Fibroblast of skin of left biceps (primary cell): ENCODE measurements around the gene CLCF1.

Experiments used
- DNase-seq, 2 experiments: peaks; one replicate each; pipeline ENCODE4 v3.0.0-alpha.2; 2013; ENCODE audit warnings: low read depth in 2 of 2

CLCF1 gene

GRCh38 chr11:67356387-67356863 is 17.0 kb downstream of the CLCF1 start:
- DNase-seq = no peak

DNA sequence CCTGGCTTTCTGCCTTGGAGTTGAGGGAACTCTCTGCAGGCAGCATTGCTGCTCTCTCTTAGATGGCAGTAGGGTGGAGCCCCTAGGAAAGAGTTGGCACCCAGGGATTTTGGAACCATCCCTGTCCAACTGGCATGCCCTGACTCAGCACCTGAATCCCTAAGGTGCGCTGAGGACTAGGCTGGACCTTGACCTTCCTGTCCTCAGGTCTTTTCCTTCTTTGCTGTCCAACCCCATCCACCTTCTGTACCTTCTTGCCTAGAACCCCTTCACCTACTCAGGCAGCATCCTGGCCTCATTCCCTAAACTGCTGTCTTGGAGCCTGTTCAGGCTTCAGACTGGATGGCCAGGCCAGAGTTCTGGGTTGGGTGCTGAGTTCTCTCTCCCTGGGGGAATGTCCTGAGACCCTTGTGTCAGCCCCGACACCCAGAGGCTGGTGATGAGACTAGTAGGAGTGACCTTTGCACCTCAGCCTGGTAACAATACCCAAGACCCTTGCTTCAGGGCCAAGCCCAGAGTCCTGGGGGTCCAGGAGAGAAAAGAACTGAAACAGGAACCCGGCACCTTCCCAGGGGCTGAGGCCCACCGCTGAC is 17.5 kb downstream of the CLCF1 start:
- no peak for DNase-seq

- DNase-seq = no peak
Measured at GRCh38 chr11:67355023-67355793, 18.2 kb downstream of the CLCF1 start.

GRCh38 chr11:67354075-67355022 is 19.0 kb downstream of the CLCF1 start:
- DNase-seq = no peak

DNA sequence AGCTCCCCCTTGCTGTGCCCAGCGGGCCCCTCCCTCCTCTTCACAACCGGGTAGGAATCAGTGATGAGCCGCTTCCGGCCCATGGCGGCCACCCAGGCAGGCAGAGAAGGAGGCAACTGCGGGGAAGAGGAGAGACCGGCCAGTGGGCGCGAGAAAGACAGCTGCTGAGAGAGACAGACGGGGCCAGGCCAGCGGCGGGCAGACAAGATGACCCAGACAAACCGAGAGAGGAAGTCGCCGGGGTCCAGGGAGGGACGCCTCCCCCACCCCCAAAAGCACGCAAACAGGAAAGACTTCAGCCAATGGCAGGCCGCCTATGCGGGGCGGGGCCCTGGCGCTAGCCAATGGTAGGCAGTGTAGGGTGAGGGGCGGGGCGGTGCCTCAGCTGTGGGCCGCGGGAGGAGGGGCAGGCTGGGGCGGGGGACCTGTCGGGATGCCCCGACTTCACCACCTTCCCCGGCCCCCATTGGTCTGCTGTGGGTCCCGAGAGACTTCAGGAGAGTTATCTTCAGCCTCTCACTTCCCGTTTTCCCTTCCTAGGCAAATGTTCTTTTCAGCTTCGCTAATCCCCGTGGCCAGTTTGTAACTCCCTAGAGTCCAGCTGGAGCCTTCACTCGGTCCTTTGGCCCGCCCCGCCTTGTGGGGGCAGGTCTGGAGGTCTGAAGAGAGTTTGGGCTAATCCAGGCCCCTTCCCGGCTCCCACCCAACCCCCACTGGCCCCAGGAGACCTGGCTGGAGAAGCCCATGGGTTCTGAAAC is 19.9 kb downstream of the CLCF1 start, which contains the start of gene POLD4:
POLD4 (minus strand) TSS at position 230 of the 758 bp plus-strand sequence; CDS start at position 83, 147 bp downstream.
- DNase-seq = peak; percentile 81 to 82

GRCh38 chr11:67352546-67353316 is 20.7 kb downstream of the CLCF1 start:
- no peak for DNase-seq

DNA sequence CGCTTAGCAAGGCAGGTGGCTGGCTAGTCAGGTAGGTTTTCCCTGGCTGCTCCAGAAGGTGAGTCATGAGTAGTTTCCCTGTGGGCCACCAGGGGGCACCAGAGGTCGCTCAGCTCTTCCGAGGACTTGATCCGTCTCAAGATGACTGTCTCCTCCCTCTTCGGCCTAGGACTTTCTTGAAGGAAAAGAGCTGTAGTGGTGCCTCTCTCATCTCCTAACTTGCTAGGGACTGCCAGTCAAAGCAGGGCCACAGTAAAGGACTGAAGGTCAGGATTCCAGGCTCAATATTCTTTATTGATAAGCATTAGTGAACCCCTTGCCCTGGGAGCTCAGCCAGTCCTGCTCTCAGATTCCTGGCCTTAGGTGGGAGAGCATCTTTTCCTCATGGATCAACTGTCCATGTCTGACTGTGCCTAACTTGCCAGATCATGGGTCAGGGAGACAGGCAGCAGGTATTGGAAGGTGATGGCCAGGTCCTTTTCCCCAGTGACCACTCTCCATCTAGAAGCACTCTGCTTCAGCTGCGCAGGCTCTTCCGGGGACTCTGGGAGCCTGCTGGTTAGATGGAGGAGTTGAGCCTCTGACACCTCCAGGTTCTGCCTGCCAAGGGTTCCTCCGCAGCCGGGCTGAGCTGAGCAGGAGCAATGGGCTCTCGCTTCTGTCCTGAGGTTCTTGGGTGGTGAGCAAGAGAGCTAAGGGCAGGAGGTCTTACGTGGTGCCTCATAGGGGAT is 22.0 kb downstream of the CLCF1 start:
- no peak for DNase-seq

- no peak for DNase-seq
Measured at GRCh38 chr11:67349928-67350465, 23.4 kb downstream of the CLCF1 start.

DNA sequence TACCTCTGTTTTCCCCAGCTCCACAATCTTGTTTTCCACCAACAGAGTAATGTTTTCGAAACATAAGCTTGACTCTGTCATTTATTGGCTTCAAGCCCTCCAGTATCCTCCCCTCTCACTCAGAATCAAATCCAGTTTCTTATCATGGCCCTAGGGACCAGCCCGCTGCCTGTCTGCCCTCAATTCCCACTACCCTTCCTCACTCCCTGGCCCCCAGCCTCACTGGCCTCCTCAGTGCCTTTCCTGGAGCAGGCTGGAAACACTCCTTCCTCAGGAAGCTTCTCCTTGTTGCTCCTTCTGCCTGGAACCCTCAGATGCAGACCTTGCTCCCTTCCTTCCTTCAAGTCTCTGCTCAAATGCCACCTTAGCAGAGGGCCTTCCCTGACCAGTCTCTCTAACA is 23.9 kb downstream of the CLCF1 start:
- DNase-seq = no peak

- no peak for DNase-seq
Measured at GRCh38 chr11:67349036-67349435, 24.4 kb downstream of the CLCF1 start.

- DNase-seq = peak; percentile 40 to 55
Measured at GRCh38 chr11:67347964-67348749, 25.2 kb downstream of the CLCF1 start.

DNA sequence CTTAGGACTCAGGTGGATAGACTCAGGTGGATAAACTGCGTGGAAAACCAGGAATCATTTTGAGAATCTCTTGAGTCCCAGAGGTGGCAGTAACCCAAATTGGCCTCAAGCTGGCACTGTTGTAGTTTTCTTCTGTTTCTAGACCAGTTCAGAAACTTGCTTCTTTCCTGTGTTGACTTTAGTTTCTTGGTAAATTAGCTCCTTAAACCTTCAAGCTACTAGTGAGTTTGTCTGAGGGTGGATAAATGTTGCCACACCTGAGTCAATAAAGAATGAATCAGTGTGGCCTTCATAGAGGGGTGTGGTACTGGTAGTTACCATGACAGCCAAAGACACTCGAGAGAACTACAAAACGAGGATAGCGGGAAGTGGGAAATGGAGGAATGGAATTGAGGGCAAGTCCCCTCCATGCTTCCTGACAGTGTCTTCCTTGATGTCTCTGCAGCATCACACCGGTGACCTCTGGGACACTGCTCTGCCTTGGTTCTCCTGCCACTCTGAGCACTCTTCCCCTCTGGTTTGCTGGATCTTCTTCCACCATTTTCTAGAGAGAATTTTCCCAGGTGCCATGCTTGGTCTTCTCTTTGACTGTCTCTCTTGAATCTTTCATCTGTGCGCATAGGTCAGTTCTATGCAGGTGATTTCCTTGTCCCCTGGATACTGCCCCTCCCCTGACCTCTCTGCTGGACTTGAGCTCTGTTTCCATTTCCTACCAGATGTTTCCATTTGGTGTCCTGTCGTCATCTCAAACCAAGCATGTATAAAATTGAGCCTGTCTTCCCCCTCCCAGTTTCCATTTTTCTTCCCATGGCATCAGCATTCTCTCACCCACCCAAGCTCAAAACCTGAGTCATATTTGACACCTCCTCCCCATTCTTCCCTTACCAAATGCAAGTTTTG is 27.2 kb downstream of the CLCF1 start:
- no peak for DNase-seq

- no peak for DNase-seq
Measured at GRCh38 chr11:67345247-67345919, 28.0 kb downstream of the CLCF1 start.

- DNase-seq = no peak
Measured at GRCh38 chr11:67344264-67344663, 29.1 kb downstream of the CLCF1 start.

DNA sequence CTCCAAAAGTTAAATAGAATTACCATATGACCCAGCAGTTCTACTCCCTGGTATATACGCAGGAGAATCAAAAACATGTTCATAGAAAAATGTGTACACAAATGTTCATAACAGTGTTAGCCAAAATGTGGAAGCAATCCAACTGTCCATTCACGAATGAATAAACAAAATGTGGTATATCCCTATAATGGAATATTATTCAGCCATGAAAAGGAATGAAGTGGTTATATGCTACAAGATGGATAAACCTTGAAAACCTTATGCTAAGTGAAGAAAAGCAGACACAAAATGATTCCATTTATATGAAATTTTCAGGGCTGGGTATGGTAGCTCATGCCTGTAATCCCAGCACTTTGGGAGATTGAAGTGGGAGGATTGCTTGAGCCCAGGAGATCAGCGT is 36.1 kb downstream of the CLCF1 start:
- DNase-seq = no peak

DNA sequence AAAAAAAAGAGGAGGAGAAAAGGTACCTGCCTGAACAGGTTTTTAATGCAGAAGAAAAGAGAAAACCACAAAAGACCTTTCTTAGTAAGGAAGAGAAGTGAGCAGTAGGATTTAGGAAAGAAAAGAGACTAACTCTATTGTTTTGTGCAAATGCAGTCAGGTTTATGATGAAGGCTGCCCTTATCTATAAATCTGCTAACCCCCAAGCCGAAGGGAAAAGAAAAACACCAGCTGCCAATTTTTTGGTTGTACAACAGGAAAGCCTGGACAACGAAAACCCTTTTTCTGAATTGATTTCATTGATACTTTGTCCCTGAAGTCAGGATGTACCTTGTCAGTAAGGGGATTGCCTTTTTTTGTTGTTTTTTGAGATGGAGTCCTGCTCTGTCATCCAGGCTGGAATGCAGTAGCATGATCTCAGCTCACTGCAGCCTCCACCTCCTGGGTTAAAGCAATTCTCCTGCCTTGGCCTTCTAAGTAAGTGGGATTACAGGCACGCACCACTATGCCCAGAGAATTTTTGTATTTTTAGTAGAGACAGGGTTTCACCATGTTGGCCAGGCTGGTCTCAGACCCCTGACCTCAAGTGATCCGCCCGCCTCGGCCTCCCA is 41.2 kb downstream of the CLCF1 start:
- no peak for DNase-seq

DNA sequence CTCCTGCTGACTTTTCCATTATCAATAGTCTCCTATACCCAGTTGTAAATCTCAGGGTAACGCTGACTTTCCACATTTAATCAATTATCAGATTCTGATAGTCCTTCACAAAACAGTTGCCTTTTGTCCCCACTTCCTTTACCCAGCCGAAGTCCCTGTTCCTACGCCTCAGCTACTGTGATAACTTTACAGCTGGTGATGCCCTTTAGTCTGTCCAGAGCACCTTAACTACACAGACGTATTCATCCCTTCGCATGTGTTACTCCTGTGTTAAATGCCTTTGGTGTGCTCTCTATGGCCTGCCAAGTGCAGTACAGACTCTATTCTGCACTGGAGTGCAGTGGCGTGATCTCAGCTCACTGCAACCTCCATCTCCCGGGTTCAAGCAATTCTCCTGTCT is 49.9 kb downstream of the CLCF1 start:
- no peak for DNase-seq
